ENCODE results near the gene WWOX.

DNA sequence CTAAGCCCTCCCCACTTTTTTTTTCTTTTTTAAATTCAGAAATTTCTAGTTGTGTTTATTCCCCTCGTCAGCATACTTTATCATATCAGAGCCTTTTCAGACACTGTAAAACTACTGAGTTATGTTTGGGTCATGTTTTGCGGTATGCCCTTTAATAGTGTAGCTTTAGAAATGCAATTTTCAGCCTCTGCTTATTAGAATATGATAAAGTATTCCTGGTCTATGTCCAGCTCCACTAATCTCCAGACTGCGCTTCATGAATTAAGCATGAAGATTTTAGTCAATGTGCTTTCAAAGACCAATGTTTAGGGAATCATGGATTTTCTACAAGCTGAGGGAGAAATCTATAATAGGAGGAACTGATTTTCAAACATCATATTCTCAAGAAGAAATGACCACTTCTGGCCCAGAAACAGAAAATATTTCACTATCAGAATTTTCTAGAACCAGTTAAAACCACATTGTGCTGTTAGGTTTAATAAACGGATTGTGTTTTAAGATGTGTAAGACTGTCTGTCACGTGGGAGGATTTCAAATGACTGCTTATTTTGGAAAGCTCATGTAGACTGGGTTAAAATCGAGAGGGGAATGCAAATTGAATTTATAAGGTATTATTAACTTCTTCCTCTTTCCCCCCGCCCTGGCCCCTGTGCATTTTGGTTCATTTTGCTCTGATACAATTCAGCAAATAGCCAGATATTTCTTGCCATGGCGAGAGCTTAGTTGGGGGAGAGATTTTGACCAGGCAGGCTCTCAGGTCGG is 498.5 kb downstream of the WWOX start:
- TF ChIP-seq, protein P1, sequence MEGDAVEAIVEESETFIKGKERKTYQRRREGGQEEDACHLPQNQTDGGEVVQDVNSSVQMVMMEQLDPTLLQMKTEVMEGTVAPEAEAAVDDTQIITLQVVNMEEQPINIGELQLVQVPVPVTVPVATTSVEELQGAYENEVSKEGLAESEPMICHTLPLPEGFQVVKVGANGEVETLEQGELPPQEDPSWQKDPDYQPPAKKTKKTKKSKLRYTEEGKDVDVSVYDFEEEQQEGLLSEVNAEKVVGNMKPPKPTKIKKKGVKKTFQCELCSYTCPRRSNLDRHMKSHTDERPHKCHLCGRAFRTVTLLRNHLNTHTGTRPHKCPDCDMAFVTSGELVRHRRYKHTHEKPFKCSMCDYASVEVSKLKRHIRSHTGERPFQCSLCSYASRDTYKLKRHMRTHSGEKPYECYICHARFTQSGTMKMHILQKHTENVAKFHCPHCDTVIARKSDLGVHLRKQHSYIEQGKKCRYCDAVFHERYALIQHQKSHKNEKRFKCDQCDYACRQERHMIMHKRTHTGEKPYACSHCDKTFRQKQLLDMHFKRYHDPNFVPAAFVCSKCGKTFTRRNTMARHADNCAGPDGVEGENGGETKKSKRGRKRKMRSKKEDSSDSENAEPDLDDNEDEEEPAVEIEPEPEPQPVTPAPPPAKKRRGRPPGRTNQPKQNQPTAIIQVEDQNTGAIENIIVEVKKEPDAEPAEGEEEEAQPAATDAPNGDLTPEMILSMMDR (conservative IDR thresholded peaks at IDR 0.05 in 1 of 2, IDR thresholded peaks at IDR 0.05 in 1 of 2; ENCODE audit: extremely low read depth in 1 of 2, insufficient read depth in 1 of 2, low read depth in 1 of 2, low read length in 2 of 2) = no peak
- TF ChIP-seq EZH2 (IDR thresholded peaks at IDR 0.05; ENCODE audit: borderline replicate concordance, low read length) = no peak

Data from mammary epithelial cell (primary cell).